Caco-2 (cell line): Measurements from ENCODE around the gene FAM110A. TPM values are rescaled to one million over a fixed set of nuclear protein-coding genes. Genes with fewer than 3 reads are reported as not detected.
A peak's percentile ranks its signal among the peaks of the same experiment; 100 is the strongest.

Experiments used
- BruUV-seq: library from RNA; stranded (reverse); fragments of 400-500 nt; replicated peaks from 2 replicates; lab custom pipeline; 2021; lab: Mats Ljungman, UMichigan
- CTCF ChIA-PET: fragments of 300-600 bp; sonication (Branson Sonifier 250); formaldehyde crosslinking; loops from one replicate; lab custom pipeline; 2022; ENCODE audit warnings: antibody characterized with exemption; lab: Charles Lee
- POLR2A ChIA-PET: fragments of 300-600 bp; sonication (Branson Sonifier 250); formaldehyde crosslinking; loops from one replicate; lab custom pipeline; 2022; ENCODE audit warnings: antibody characterized with exemption; lab: Charles Lee
- DNase-seq, 2 experiments: peaks; one replicate each; pipeline versions ENCODE4 v3.0.0 to v3.0.0-alpha.2; 2020 to 2022
- H3K27me3 ChIP-seq: replicated peaks from 2 replicates; pipeline ENCODE4 v1.6.0; 2011; ENCODE audit warnings: low read length; ENCODE audit not compliant: control insufficient read depth, insufficient read depth
- H3K36me3 ChIP-seq: 2 replicates; pipeline ENCODE4 v1.5.1; 2011; ENCODE audit warnings: low read length; ENCODE audit not compliant: control insufficient read depth, insufficient read depth
- H3K4me1 ChIP-seq: fragments of 250-450 bp; sonication (Bioruptor Pico); 2 replicates; pipeline ENCODE4 v1.5.1; 2020; ENCODE audit warnings: mild to moderate bottlenecking
- H3K4me3 ChIP-seq: 2 replicates; pipeline ENCODE4 v1.5.1; 2011; ENCODE audit warnings: low read depth, mild to moderate bottlenecking, control low read depth, low read length
- H3K9me3 ChIP-seq: fragments of 250-450 bp; sonication (Bioruptor Pico); 2 replicates; pipeline ENCODE4 v1.5.1; 2020; ENCODE audit warnings: mild to moderate bottlenecking, moderate library complexity
- H3K27ac Mint-ChIP-seq: one replicate; pipeline ENCODE4 v1.8.0; 2022; ENCODE audit warnings: mixed read lengths; ENCODE audit not compliant: unreplicated experiment
- H3K27me3 Mint-ChIP-seq: one replicate; pipeline ENCODE4 v1.8.0; 2022; ENCODE audit warnings: mixed read lengths; ENCODE audit not compliant: insufficient read depth, unreplicated experiment
- H3K36me3 Mint-ChIP-seq: one replicate; pipeline ENCODE4 v1.8.0; 2022; ENCODE audit warnings: mild to moderate bottlenecking, mixed read lengths; ENCODE audit not compliant: insufficient read depth, unreplicated experiment
- H3K4me1 Mint-ChIP-seq: one replicate; pipeline ENCODE4 v1.8.0; 2022; ENCODE audit warnings: low read depth, mixed read lengths; ENCODE audit not compliant: unreplicated experiment
- H3K4me3 Mint-ChIP-seq: one replicate; pipeline ENCODE4 v1.8.0; 2022; ENCODE audit warnings: mild to moderate bottlenecking, moderate library complexity, mixed read lengths; ENCODE audit not compliant: unreplicated experiment
- H3K9me3 Mint-ChIP-seq: one replicate; pipeline ENCODE4 v1.8.0; 2022; ENCODE audit warnings: mixed read lengths; ENCODE audit not compliant: unreplicated experiment
- intact Hi-C: fragments of 100-400 bp; cut with micrococcal nuclease; formaldehyde crosslinking; loops from one replicate; pipeline ENCODE4 v1.10.0; 2022; ENCODE audit not compliant: unreplicated experiment
- total RNA-seq: library from RNA; stranded (reverse); gene quantifications from 2 replicates; pipeline ENCODE4 v1.2.3, GENCODE V29; 2022
- TF ChIP-seq, protein P1 (sequence below), 2 experiments: fragments of 200-600 bp in 1 of 2; IDR thresholded peaks; 1 replicate in 1 of 2; 2 replicates in 1 of 2; pipeline versions ENCODE4 v1.5.1 to v1.8.0; 2011 to 2022; ENCODE audit warnings: antibody characterized with exemption in 1 of 2, control low read depth in 1 of 2, inconsistent platforms in 1 of 2, low read depth in 1 of 2, low read length in 1 of 2, mild to moderate bottlenecking in 1 of 2, moderate library complexity in 1 of 2; ENCODE audit not compliant: insufficient read depth in 1 of 2, severe bottlenecking in 1 of 2, unreplicated experiment in 1 of 2

FAM110A gene
- total RNA-seq, 1 experiment from 2014 or later: 18.4 TPM

DNA sequence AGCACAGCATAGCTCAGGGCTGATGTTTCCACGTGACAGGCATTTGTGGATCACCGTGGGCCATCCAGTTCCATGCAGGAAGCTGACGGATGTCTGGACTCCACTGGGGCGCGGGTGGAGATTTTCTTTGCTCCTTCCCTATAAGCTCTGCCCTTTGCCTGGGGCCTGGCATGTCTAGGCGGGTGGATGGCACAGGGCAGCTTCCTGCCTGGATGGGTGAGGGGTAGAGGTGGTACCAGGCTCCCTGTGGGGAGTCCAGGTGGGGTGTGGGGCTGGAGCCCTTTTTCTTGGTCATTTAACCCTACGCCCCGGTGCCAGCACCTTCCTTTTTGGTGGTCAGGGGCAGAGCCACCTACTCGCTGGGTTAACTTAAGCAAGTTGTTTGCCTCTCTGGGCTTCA, 10.4 kb downstream of the FAM110A start:
- ChIA-PET POLR2A (interaction anchor here (0.6 kb wide), 1 partner anchor 226 kb away, joined by 3 read pairs; no protein-coding TSS in a partner anchor), CTCF (interaction anchor here (0.6 to 0.9 kb wide), 2 partner anchors 10 kb away, joined by 4 to 10 read pairs; partner anchors contain the start of gene FAM110A)
- no peak overlapping the region for H3K4me3 ChIP-seq
- no peaks in the 10 kb centered on the region for H3K27me3 ChIP-seq
- Mint-ChIP-seq H3K4me1 (peaks cover 8% of the 10 kb centered on the region), H3K9me3 (no peaks in the 10 kb centered on the region), H3K27ac (no peak overlapping the region), H3K36me3 (peaks cover 22% of the 10 kb centered on the region), H3K27me3 (no peaks in the 10 kb centered on the region), H3K4me3 (no peak overlapping the region)
- H3K4me1 ChIP-seq: peaks cover 19% of the 10 kb centered on the region
- no peaks in the 10 kb centered on the region for H3K9me3 ChIP-seq
- BruUV-seq: no TSS peak
- intact Hi-C loops: no loop called here
- H3K36me3 ChIP-seq: no peaks in the 10 kb centered on the region; the same call in 1 of the 2 replicates
- no peak for DNase-seq
- TF ChIP-seq, protein P1, sequence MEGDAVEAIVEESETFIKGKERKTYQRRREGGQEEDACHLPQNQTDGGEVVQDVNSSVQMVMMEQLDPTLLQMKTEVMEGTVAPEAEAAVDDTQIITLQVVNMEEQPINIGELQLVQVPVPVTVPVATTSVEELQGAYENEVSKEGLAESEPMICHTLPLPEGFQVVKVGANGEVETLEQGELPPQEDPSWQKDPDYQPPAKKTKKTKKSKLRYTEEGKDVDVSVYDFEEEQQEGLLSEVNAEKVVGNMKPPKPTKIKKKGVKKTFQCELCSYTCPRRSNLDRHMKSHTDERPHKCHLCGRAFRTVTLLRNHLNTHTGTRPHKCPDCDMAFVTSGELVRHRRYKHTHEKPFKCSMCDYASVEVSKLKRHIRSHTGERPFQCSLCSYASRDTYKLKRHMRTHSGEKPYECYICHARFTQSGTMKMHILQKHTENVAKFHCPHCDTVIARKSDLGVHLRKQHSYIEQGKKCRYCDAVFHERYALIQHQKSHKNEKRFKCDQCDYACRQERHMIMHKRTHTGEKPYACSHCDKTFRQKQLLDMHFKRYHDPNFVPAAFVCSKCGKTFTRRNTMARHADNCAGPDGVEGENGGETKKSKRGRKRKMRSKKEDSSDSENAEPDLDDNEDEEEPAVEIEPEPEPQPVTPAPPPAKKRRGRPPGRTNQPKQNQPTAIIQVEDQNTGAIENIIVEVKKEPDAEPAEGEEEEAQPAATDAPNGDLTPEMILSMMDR (IDR thresholded peaks at IDR 0.05; ENCODE audit: insufficient read depth in 1 of 2, low read depth in 1 of 2, low read length in 1 of 2, severe bottlenecking in 1 of 2, unreplicated experiment in 1 of 2): no peak

DNA sequence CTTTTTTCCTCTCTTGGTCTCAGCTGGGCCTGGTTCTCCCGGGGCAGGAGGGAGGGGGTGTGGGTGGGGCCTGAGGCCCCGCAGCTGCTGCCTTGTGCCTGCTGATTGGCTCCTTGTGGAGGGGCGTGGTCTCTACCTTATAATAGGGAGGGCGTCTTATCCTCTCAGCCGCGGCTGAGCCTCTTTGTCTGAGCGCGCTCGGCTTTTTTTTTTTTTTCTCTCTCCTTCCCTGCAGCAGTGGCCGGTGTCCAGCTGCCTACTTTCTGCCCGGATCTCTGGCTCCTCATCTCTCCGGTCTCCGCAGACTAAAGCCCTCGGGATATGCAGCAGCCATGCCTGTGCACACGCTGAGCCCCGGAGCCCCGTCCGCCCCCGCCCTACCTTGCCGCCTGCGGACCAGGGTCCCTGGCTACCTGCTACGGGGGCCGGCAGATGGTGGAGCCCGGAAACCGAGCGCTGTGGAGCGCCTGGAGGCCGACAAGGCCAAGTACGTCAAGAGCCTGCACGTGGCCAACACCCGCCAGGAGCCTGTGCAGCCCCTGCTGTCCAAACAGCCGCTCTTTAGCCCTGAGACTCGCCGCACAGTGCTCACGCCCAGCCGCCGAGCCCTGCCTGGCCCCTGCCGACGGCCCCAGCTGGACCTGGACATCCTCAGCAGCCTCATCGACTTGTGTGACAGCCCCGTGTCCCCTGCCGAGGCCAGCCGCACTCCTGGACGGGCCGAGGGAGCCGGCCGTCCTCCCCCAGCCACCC, 11.1 kb downstream of the FAM110A start:
- intact Hi-C loops: no loop called here
- H3K27me3 Mint-ChIP-seq: no peaks in the 10 kb centered on the region
- ChIA-PET POLR2A (interaction anchor here (0.6 kb wide), 1 partner anchor 227 kb away, joined by 3 read pairs; no protein-coding TSS in a partner anchor), CTCF (interaction anchor here (0.6 to 0.9 kb wide), 2 partner anchors 10 to 11 kb away, joined by 4 to 10 read pairs; partner anchors contain the start of gene FAM110A)
- TF ChIP-seq, protein P1 (IDR thresholded peaks at IDR 0.05; ENCODE audit: insufficient read depth in 1 of 2, low read depth in 1 of 2, low read length in 1 of 2, severe bottlenecking in 1 of 2, unreplicated experiment in 1 of 2): no peak
- H3K4me1 Mint-ChIP-seq: peaks cover 8% of the 10 kb centered on the region
- no peaks in the 10 kb centered on the region for H3K27me3 ChIP-seq
- no TSS peak for BruUV-seq
- H3K36me3 ChIP-seq: no peaks in the 10 kb centered on the region; the same call in 1 of the 2 replicates
- DNase-seq: peak; percentile 76 to 89
- H3K27ac Mint-ChIP-seq: no peak overlapping the region
- peaks cover 19% of the 10 kb centered on the region for H3K4me1 ChIP-seq
- H3K4me3 Mint-ChIP-seq: no peak overlapping the region
- no peaks in the 10 kb centered on the region for H3K9me3 ChIP-seq
- no peak overlapping the region for H3K4me3 ChIP-seq
- H3K36me3 Mint-ChIP-seq: peaks cover 22% of the 10 kb centered on the region
- no peaks in the 10 kb centered on the region for H3K9me3 Mint-ChIP-seq

DNA sequence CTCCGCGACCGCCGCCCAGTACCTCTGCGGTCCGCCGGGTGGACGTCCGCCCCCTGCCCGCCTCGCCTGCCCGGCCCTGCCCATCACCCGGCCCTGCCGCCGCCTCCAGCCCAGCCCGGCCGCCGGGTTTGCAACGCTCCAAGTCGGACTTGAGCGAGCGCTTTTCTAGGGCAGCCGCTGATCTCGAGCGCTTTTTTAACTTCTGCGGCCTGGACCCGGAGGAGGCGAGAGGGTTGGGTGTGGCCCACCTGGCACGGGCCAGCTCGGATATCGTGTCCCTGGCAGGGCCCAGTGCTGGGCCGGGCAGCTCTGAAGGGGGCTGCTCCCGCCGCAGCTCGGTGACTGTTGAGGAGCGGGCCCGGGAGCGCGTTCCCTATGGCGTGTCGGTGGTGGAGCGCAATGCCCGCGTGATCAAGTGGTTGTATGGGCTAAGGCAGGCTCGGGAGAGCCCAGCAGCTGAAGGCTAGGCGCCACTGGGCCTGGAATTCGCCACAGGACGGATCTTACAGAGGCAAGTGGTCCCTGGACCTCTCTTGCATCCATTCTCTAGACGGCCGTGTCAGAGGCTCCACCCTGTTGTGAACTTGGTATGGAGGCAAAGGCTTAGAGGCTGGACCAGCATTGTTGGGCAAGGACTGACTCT, 11.8 kb downstream of the FAM110A start:
- H3K9me3 ChIP-seq: no peaks in the 10 kb centered on the region
- Mint-ChIP-seq H3K9me3 (no peaks in the 10 kb centered on the region), H3K36me3 (peaks cover 22% of the 10 kb centered on the region), H3K27ac (no peak overlapping the region), H3K4me1 (peaks cover 8% of the 10 kb centered on the region), H3K4me3 (no peak overlapping the region), H3K27me3 (no peaks in the 10 kb centered on the region)
- TF ChIP-seq, protein P1 (IDR thresholded peaks at IDR 0.05; ENCODE audit: insufficient read depth in 1 of 2, low read depth in 1 of 2, low read length in 1 of 2, severe bottlenecking in 1 of 2, unreplicated experiment in 1 of 2): no peak
- ChIA-PET POLR2A (no interaction called here), CTCF (no interaction called here)
- intact Hi-C loops: no loop called here
- no peaks in the 10 kb centered on the region for H3K27me3 ChIP-seq
- peaks cover 19% of the 10 kb centered on the region for H3K4me1 ChIP-seq
- H3K4me3 ChIP-seq: no peak overlapping the region
- H3K36me3 ChIP-seq: no peaks in the 10 kb centered on the region
- no peak for DNase-seq
- no TSS peak for BruUV-seq
